GM12873 (cell line): ENCODE results near the gene WDR88.

Source experiments
- CTCF ChIP-seq: IDR thresholded peaks from 2 replicates; pipeline ENCODE4 v1.5.1; 2012; ENCODE audit warnings: low read depth, mild to moderate bottlenecking, moderate library complexity, low read length, control low read depth; ENCODE audit not compliant: insufficient read depth; ENCODE audit errors: missing control alignments

Gene WDR88

GRCh38 chr19:33132021-33132420 is at the start of gene WDR88:
TSS of gene WDR88 (plus strand) at chr19:33132114. CDS start at chr19:33132170, 56 bp downstream.
- TF ChIP-seq CTCF, result no peak

GRCh38 chr19:33085570-33086128 is 46.3 kb upstream of the WDR88 start:
- TF ChIP-seq CTCF, result no peak

- no peak for TF ChIP-seq CTCF
Measured at GRCh38 chr19:33086955-33087354, 45.0 kb upstream of the WDR88 start.

GRCh38 chr19:33089010-33089409 is 42.9 kb upstream of the WDR88 start:
- no peak for TF ChIP-seq CTCF

GRCh38 chr19:33090179-33090578 is 41.7 kb upstream of the WDR88 start:
- TF ChIP-seq CTCF, result no peak

GRCh38 chr19:33093420-33094210 is 38.3 kb upstream of the WDR88 start:
- TF ChIP-seq CTCF, result no peak

- TF ChIP-seq CTCF, result no peak
Measured at GRCh38 chr19:33094436-33095067, 37.4 kb upstream of the WDR88 start.
